ENCODE measurements around the gene UQCRC1. TPM values are rescaled to one million over a fixed set of nuclear protein-coding genes. Genes with fewer than 3 reads are reported as not detected.

UQCRC1 gene
- total RNA-seq, 1 experiment from 2014 or later, result 575 TPM

GRCh38 chr3:48595075-48595525, 14.3 kb downstream of the UQCRC1 start, which contains the start of gene COL7A1:
COL7A1 (minus strand) TSS chr3:48595329; CDS start chr3:48595159, 170 bp downstream.
- CTCF ChIA-PET, result no interaction called here
- ATAC-seq, result no peak
- H3K9ac ChIP-seq (ENCODE audit: low read length), result peak within 1 kb of the TSS; percentile 19; the same call in 1 of the 2 replicates
- H3K4me2 ChIP-seq (ENCODE audit: low read length), result peak within 1 kb of the TSS; percentile 51
- H3F3A ChIP-seq (ENCODE audit: low read length, unreplicated experiment), result no peaks in the 10 kb centered on the region
- BruUV-seq (replicated peaks), result no TSS peak
- no peak for DNase-seq
- peak within 1 kb of the TSS; percentile 74 for H3K27ac ChIP-seq (ENCODE audit: low read length)
- H2AFZ ChIP-seq (ENCODE audit: low read length), result no peak within 1 kb of the TSS
- H3K9me2 ChIP-seq (replicated peaks; ENCODE audit: low read length), result no peaks in the 10 kb centered on the region
- no peaks in the 10 kb centered on the region for H3K27me3 ChIP-seq (ENCODE audit: low read length)
- POLR2A ChIA-PET (ENCODE audit: unreplicated experiment), result no interaction called here
- peaks cover 54% of the 10 kb centered on the region for H3K4me1 ChIP-seq (ENCODE audit: insufficient read depth, low read length)
- H3K9me3 ChIP-seq (ENCODE audit: low read length), result no peaks in the 10 kb centered on the region
- TF ChIP-seq, protein P1, sequence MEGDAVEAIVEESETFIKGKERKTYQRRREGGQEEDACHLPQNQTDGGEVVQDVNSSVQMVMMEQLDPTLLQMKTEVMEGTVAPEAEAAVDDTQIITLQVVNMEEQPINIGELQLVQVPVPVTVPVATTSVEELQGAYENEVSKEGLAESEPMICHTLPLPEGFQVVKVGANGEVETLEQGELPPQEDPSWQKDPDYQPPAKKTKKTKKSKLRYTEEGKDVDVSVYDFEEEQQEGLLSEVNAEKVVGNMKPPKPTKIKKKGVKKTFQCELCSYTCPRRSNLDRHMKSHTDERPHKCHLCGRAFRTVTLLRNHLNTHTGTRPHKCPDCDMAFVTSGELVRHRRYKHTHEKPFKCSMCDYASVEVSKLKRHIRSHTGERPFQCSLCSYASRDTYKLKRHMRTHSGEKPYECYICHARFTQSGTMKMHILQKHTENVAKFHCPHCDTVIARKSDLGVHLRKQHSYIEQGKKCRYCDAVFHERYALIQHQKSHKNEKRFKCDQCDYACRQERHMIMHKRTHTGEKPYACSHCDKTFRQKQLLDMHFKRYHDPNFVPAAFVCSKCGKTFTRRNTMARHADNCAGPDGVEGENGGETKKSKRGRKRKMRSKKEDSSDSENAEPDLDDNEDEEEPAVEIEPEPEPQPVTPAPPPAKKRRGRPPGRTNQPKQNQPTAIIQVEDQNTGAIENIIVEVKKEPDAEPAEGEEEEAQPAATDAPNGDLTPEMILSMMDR (conservative IDR thresholded peaks at IDR 0.05; ENCODE audit: low read depth, low read length), result no peak
- no peak for TF ChIP-seq EZH2phosphoT487 (IDR thresholded peaks at IDR 0.05; ENCODE audit: borderline replicate concordance, low read length)
- no peaks in the 10 kb centered on the region for H3K79me2 ChIP-seq (ENCODE audit: low read length)
- no peak within 1 kb of the TSS for H3K4me3 ChIP-seq (ENCODE audit: low read length)
- peaks cover 15% of the 10 kb centered on the region for H3K36me3 ChIP-seq (ENCODE audit: low read depth, low read length)
- intact Hi-C loops (cut with micrococcal nuclease), result loop anchor here (5.0 kb wide), 1 partner anchor 38 kb away; the partner anchor contains the start of gene PFKFB4
- H4K20me1 ChIP-seq (ENCODE audit: low read length), result no peaks in the 10 kb centered on the region

GRCh38 chr3:48594417-48595049, 14.9 kb downstream of the UQCRC1 start:
- Histone ChIP-seq H2AFZ (ENCODE audit: low read length) (no peak overlapping the region), H3F3A (ENCODE audit: low read length, unreplicated experiment) (no peaks in the 10 kb centered on the region), H3K9me2 (replicated peaks; ENCODE audit: low read length) (no peaks in the 10 kb centered on the region), H3K9ac (ENCODE audit: low read length) (no peak overlapping the region), H3K9me3 (ENCODE audit: low read length) (no peaks in the 10 kb centered on the region), H3K79me2 (ENCODE audit: low read length) (no peaks in the 10 kb centered on the region), H3K27ac (ENCODE audit: low read length) (0 out of 2 replicates have a peak overlapping the region, but pooled peaks have one; percentile 74), H3K4me1 (ENCODE audit: insufficient read depth, low read length) (peaks cover 49% of the 10 kb centered on the region), H3K4me2 (ENCODE audit: low read length) (no peak overlapping the region), H3K36me3 (ENCODE audit: low read depth, low read length) (peaks cover 10% of the 10 kb centered on the region), H4K20me1 (ENCODE audit: low read length) (no peaks in the 10 kb centered on the region), H3K27me3 (ENCODE audit: low read length) (no peaks in the 10 kb centered on the region), H3K4me3 (ENCODE audit: low read length) (no peak overlapping the region)
- intact Hi-C loops (cut with micrococcal nuclease), result loop anchor here (5.0 kb wide), 1 partner anchor 37 kb away; the partner anchor contains the start of gene PFKFB4
- ATAC-seq (no peak), DNase-seq (no peak)
- no TSS peak for BruUV-seq (replicated peaks)
- TF ChIP-seq EZH2 (IDR thresholded peaks at IDR 0.05; ENCODE audit: low read length, unreplicated experiment), result no peak
- TF ChIP-seq, protein P1 (conservative IDR thresholded peaks at IDR 0.05; ENCODE audit: low read depth, low read length), result no peak
- TF ChIP-seq EZH2phosphoT487 (IDR thresholded peaks at IDR 0.05; ENCODE audit: borderline replicate concordance, low read length), result no peak
- CTCF ChIA-PET, result no interaction called here
- POLR2A ChIA-PET (ENCODE audit: unreplicated experiment), result no interaction called here

- no peaks in the 10 kb centered on the region for H4K20me1 ChIP-seq (ENCODE audit: low read length)
- no peak overlapping the region for H3K27ac ChIP-seq (ENCODE audit: low read length)
- intact Hi-C loops (cut with micrococcal nuclease), result no loop called here
- no peak for DNase-seq
- H2AFZ ChIP-seq (ENCODE audit: low read length), result no peak overlapping the region
- H3F3A ChIP-seq (ENCODE audit: low read length, unreplicated experiment), result no peaks in the 10 kb centered on the region
- H3K9ac ChIP-seq (ENCODE audit: low read length), result no peak overlapping the region
- ChIA-PET POLR2A (ENCODE audit: unreplicated experiment) (no interaction called here), CTCF (no interaction called here)
- no peaks in the 10 kb centered on the region for H3K27me3 ChIP-seq (ENCODE audit: low read length)
- peaks cover 8% of the 10 kb centered on the region for H3K36me3 ChIP-seq (ENCODE audit: low read depth, low read length)
- no peaks in the 10 kb centered on the region for H3K9me3 ChIP-seq (ENCODE audit: low read length)
- no peak for TF ChIP-seq EZH2 (IDR thresholded peaks at IDR 0.05; ENCODE audit: low read length, unreplicated experiment)
- TF ChIP-seq, protein P1 (conservative IDR thresholded peaks at IDR 0.05; ENCODE audit: low read depth, low read length), result no peak
- TF ChIP-seq EZH2phosphoT487 (IDR thresholded peaks at IDR 0.05; ENCODE audit: borderline replicate concordance, low read length), result no peak
- H3K79me2 ChIP-seq (ENCODE audit: low read length), result no peaks in the 10 kb centered on the region
- H3K4me1 ChIP-seq (ENCODE audit: insufficient read depth, low read length), result peaks cover 37% of the 10 kb centered on the region
- H3K4me2 ChIP-seq (ENCODE audit: low read length), result no peak overlapping the region
- ATAC-seq, result no peak
- no peaks in the 10 kb centered on the region for H3K9me2 ChIP-seq (replicated peaks; ENCODE audit: low read length)
- BruUV-seq (replicated peaks), result no TSS peak
- no peak overlapping the region for H3K4me3 ChIP-seq (ENCODE audit: low read length)
These were observed 16.1 kb downstream of the UQCRC1 start for GRCh38 chr3:48593337-48593736.
